ENCODE measurements around the gene RAI14.

Gene RAI14

GRCh38 chr5:34734326-34734725, 78.2 kb downstream of the RAI14 start:
- H4K12ac ChIP-seq (ENCODE audit: low read depth, low read length), result no peak overlapping the region
- H3K4ac ChIP-seq (ENCODE audit: low read depth, low read length), result peak overlapping the region; percentile 6
- no peak overlapping the region for H2BK12ac ChIP-seq (ENCODE audit: low read length)
- no peaks in the 10 kb centered on the region for H3K79me1 ChIP-seq (ENCODE audit: low read length)
- no peak overlapping the region for H3K4me2 ChIP-seq (ENCODE audit: low read length)
- no peak overlapping the region for H2BK120ac ChIP-seq (ENCODE audit: insufficient read depth, low read length, poor library complexity)
- peak in 1 of 2 donors; percentile 58 for DNase-seq
- no peak overlapping the region for H3K14ac ChIP-seq (ENCODE audit: low read length)
- no peaks in the 10 kb centered on the region for H3K27me3 ChIP-seq (ENCODE audit: insufficient read depth, low read length)
- peaks cover 6 to 11% of the 10 kb centered on the region in 2 experiments for H3K36me3 ChIP-seq (ENCODE audit: control insufficient read depth in 1 of 2, insufficient read depth in 2 of 2, low read length in 2 of 2)
- H3K4me3 ChIP-seq (ENCODE audit: low read depth, low read length), result no peak overlapping the region
- H2BK5ac ChIP-seq (ENCODE audit: low read depth, low read length, poor library complexity), result no peak overlapping the region
- H2AFZ ChIP-seq (ENCODE audit: insufficient read depth, low read length, poor library complexity), result no peak overlapping the region
- no peak overlapping the region for H4K8ac ChIP-seq (ENCODE audit: low read depth, low read length)
- no CpG with 5 or more reads among the region's 3 CpGs for WGBS (ENCODE audit: extremely low coverage, insufficient coverage, insufficient read length)
- H3K79me2 ChIP-seq (ENCODE audit: control insufficient read depth, insufficient read depth, low read length, poor library complexity), result peaks cover 6% of the 10 kb centered on the region
- no peaks in the 10 kb centered on the region for H3K9me3 ChIP-seq (ENCODE audit: insufficient read depth, low read depth, low read length)
- H3K27ac ChIP-seq (ENCODE audit: low read depth, low read length), result no peak overlapping the region
- peaks cover 4 to 18% of the 10 kb centered on the region in 2 experiments for H3K4me1 ChIP-seq (ENCODE audit: control insufficient read depth in 1 of 2, insufficient read depth in 2 of 2, low read length in 2 of 2)
- no peak overlapping the region for H3K18ac ChIP-seq (ENCODE audit: low read length)
- H3K23ac ChIP-seq (ENCODE audit: low read length), result no peak overlapping the region
- H3K9ac ChIP-seq (ENCODE audit: low read length), result no peak overlapping the region
- H2AK5ac ChIP-seq (ENCODE audit: low read length), result no peak overlapping the region
- no peak overlapping the region for H4K91ac ChIP-seq (ENCODE audit: low read depth, low read length)

- H3K9me3 ChIP-seq (ENCODE audit: insufficient read depth, low read depth, low read length), result no peaks in the 10 kb centered on the region
- no peak overlapping the region for H2BK5ac ChIP-seq (ENCODE audit: low read depth, low read length, poor library complexity)
- no peak overlapping the region for H2BK120ac ChIP-seq (ENCODE audit: insufficient read depth, low read length, poor library complexity)
- H2AFZ ChIP-seq (ENCODE audit: insufficient read depth, low read length, poor library complexity), result no peak overlapping the region
- H3K14ac ChIP-seq (ENCODE audit: low read length), result no peak overlapping the region
- no peak overlapping the region for H4K12ac ChIP-seq (ENCODE audit: low read depth, low read length)
- peaks cover 4 to 18% of the 10 kb centered on the region in 2 experiments for H3K4me1 ChIP-seq (ENCODE audit: control insufficient read depth in 1 of 2, insufficient read depth in 2 of 2, low read length in 2 of 2)
- H4K8ac ChIP-seq (ENCODE audit: low read depth, low read length), result no peak overlapping the region
- no peak overlapping the region for H3K9ac ChIP-seq (ENCODE audit: low read length)
- H3K23ac ChIP-seq (ENCODE audit: low read length), result no peak overlapping the region
- no peaks in the 10 kb centered on the region for H3K79me1 ChIP-seq (ENCODE audit: low read length)
- peak overlapping the region; percentile 29 for H3K27ac ChIP-seq (ENCODE audit: low read depth, low read length)
- DNase-seq, result peak; percentile 85
- H3K4me2 ChIP-seq (ENCODE audit: low read length), result no peak overlapping the region
- no peak overlapping the region for H2BK12ac ChIP-seq (ENCODE audit: low read length)
- peaks cover 6 to 11% of the 10 kb centered on the region in 2 experiments for H3K36me3 ChIP-seq (ENCODE audit: control insufficient read depth in 1 of 2, insufficient read depth in 2 of 2, low read length in 2 of 2)
- no peak overlapping the region for H3K18ac ChIP-seq (ENCODE audit: low read length)
- no peak overlapping the region for H3K4me3 ChIP-seq (ENCODE audit: low read depth, low read length)
- WGBS (ENCODE audit: extremely low coverage, insufficient coverage, insufficient read length), result no CpG with 5 or more reads among the region's 19 CpGs
- H3K27me3 ChIP-seq (ENCODE audit: insufficient read depth, low read length), result no peaks in the 10 kb centered on the region
- peaks cover 6% of the 10 kb centered on the region for H3K79me2 ChIP-seq (ENCODE audit: control insufficient read depth, insufficient read depth, low read length, poor library complexity)
- H2AK5ac ChIP-seq (ENCODE audit: low read length), result no peak overlapping the region
- no peak overlapping the region for H3K4ac ChIP-seq (ENCODE audit: low read depth, low read length)
- H4K91ac ChIP-seq (ENCODE audit: low read depth, low read length), result no peak overlapping the region
These were observed 79.6 kb downstream of the RAI14 start for GRCh38 chr5:34735491-34736426.

GRCh38 chr5:34736445-34737115, 80.5 kb downstream of the RAI14 start:
- Histone ChIP-seq H3K27me3 (ENCODE audit: insufficient read depth, low read length) (no peaks in the 10 kb centered on the region), H3K4me2 (ENCODE audit: low read length) (no peak overlapping the region), H3K4me1 (ENCODE audit: control insufficient read depth in 1 of 2, insufficient read depth in 2 of 2, low read length in 2 of 2) (peaks cover 4 to 18% of the 10 kb centered on the region in 2 experiments), H3K27ac (ENCODE audit: low read depth, low read length) (peak overlapping the region; percentile 29), H3K79me1 (ENCODE audit: low read length) (no peaks in the 10 kb centered on the region), H2BK5ac (ENCODE audit: low read depth, low read length, poor library complexity) (no peak overlapping the region), H3K4ac (ENCODE audit: low read depth, low read length) (peak overlapping the region; percentile 15), H2AK5ac (ENCODE audit: low read length) (no peak overlapping the region), H3K18ac (ENCODE audit: low read length) (no peak overlapping the region), H4K12ac (ENCODE audit: low read depth, low read length) (no peak overlapping the region), H2BK120ac (ENCODE audit: insufficient read depth, low read length, poor library complexity) (no peak overlapping the region), H3K4me3 (ENCODE audit: low read depth, low read length) (no peak overlapping the region), H3K36me3 (ENCODE audit: control insufficient read depth in 1 of 2, insufficient read depth in 2 of 2, low read length in 2 of 2) (peaks cover 6 to 11% of the 10 kb centered on the region in 2 experiments), H4K91ac (ENCODE audit: low read depth, low read length) (peak overlapping the region; percentile 42), H3K23ac (ENCODE audit: low read length) (no peak overlapping the region), H3K9ac (ENCODE audit: low read length) (no peak overlapping the region), H3K9me3 (ENCODE audit: insufficient read depth, low read depth, low read length) (no peaks in the 10 kb centered on the region), H4K8ac (ENCODE audit: low read depth, low read length) (no peak overlapping the region), H2AFZ (ENCODE audit: insufficient read depth, low read length, poor library complexity) (no peak overlapping the region), H2BK12ac (ENCODE audit: low read length) (no peak overlapping the region), H3K14ac (ENCODE audit: low read length) (no peak overlapping the region), H3K79me2 (ENCODE audit: control insufficient read depth, insufficient read depth, low read length, poor library complexity) (peaks cover 6% of the 10 kb centered on the region)
- no CpG with 5 or more reads among the region's 3 CpGs for WGBS (ENCODE audit: extremely low coverage, insufficient coverage, insufficient read length)
- DNase-seq, result peak; percentile 91 to 96

GRCh38 chr5:34737731-34738130, 81.6 kb downstream of the RAI14 start:
- no peak for DNase-seq
- H3K9me3 ChIP-seq (ENCODE audit: insufficient read depth, low read depth, low read length), result no peaks in the 10 kb centered on the region
- H3K18ac ChIP-seq (ENCODE audit: low read length), result no peak overlapping the region
- H3K14ac ChIP-seq (ENCODE audit: low read length), result no peak overlapping the region
- no peak overlapping the region for H3K9ac ChIP-seq (ENCODE audit: low read length)
- H4K12ac ChIP-seq (ENCODE audit: low read depth, low read length), result no peak overlapping the region
- no peak overlapping the region for H2BK5ac ChIP-seq (ENCODE audit: low read depth, low read length, poor library complexity)
- H3K36me3 ChIP-seq (ENCODE audit: control insufficient read depth in 1 of 2, insufficient read depth in 2 of 2, low read length in 2 of 2), result peaks cover 3 to 11% of the 10 kb centered on the region in 2 experiments
- no peak overlapping the region for H4K91ac ChIP-seq (ENCODE audit: low read depth, low read length)
- peaks cover 4% of the 10 kb centered on the region for H3K79me2 ChIP-seq (ENCODE audit: control insufficient read depth, insufficient read depth, low read length, poor library complexity)
- H3K27me3 ChIP-seq (ENCODE audit: insufficient read depth, low read length), result no peaks in the 10 kb centered on the region
- H4K8ac ChIP-seq (ENCODE audit: low read depth, low read length), result no peak overlapping the region
- no peak overlapping the region for H2BK12ac ChIP-seq (ENCODE audit: low read length)
- no peak overlapping the region for H3K4me2 ChIP-seq (ENCODE audit: low read length)
- peaks cover 2% of the 10 kb centered on the region for H3K79me1 ChIP-seq (ENCODE audit: low read length)
- H2AK5ac ChIP-seq (ENCODE audit: low read length), result no peak overlapping the region
- H3K27ac ChIP-seq (ENCODE audit: low read depth, low read length), result no peak overlapping the region
- H2BK120ac ChIP-seq (ENCODE audit: insufficient read depth, low read length, poor library complexity), result no peak overlapping the region
- H3K23ac ChIP-seq (ENCODE audit: low read length), result no peak overlapping the region
- no peak overlapping the region for H3K4ac ChIP-seq (ENCODE audit: low read depth, low read length)
- H3K4me1 ChIP-seq (ENCODE audit: control insufficient read depth in 1 of 2, insufficient read depth in 2 of 2, low read length in 2 of 2), result peaks cover 4 to 18% of the 10 kb centered on the region in 2 experiments
- H2AFZ ChIP-seq (ENCODE audit: insufficient read depth, low read length, poor library complexity), result no peak overlapping the region
- no peak overlapping the region for H3K4me3 ChIP-seq (ENCODE audit: low read depth, low read length)

Measured in trophoblast cell (in vitro differentiated cells and primary cell).